ENCODE results near the gene ZBTB22.
"Not testable (repeated sequence)": the region's sequence is repeated elsewhere in the genome, so short reads cannot be mapped to it uniquely, and the experiment has no call there.

ZBTB22 gene, protein sequence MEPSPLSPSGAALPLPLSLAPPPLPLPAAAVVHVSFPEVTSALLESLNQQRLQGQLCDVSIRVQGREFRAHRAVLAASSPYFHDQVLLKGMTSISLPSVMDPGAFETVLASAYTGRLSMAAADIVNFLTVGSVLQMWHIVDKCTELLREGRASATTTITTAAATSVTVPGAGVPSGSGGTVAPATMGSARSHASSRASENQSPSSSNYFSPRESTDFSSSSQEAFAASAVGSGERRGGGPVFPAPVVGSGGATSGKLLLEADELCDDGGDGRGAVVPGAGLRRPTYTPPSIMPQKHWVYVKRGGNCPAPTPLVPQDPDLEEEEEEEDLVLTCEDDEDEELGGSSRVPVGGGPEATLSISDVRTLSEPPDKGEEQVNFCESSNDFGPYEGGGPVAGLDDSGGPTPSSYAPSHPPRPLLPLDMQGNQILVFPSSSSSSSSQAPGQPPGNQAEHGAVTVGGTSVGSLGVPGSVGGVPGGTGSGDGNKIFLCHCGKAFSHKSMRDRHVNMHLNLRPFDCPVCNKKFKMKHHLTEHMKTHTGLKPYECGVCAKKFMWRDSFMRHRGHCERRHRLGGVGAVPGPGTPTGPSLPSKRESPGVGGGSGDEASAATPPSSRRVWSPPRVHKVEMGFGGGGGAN

GRCh38 chr6:33317669-33318425 lies at the start of gene ZBTB22:
TSS of gene ZBTB22 (minus strand) at chr6:33317744. CDS start at chr6:33316916, 828 bp downstream.
- DNase-seq: peak; percentile 96

DNA sequence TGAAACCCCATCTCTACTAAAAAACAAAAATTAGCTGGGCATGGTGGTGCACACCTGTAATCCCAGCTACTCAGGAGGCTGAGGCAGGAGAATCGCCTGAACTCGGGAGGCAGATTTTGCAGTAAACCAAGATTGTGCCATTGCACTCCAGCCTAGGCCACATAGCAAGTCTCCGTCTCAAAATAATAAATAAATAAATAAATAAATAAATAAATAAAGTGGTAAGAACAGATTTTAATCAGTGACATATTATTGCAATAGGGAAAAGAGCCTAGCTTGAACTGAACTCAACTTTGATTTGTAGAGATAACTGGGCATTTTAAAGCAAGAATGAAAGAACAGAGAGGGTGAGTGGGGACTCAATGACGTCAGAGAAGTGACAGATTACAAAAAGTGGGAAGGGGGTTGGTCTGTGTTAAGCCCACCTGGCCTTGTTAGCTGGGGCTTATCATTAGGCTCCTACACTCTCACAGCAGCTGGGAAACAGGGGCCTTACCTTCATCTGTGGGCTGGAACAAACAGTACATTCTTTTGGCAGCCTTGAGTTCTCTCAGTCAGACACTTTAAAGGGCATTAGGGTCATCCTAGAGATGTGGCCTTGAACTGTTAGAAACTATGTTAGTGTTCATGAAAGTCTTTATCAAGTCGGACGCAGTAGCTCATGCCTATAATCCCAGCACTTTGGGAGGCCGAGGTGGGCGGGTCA lies 49.6 kb upstream of the ZBTB22 start:
- DNase-seq: no peak

DNA sequence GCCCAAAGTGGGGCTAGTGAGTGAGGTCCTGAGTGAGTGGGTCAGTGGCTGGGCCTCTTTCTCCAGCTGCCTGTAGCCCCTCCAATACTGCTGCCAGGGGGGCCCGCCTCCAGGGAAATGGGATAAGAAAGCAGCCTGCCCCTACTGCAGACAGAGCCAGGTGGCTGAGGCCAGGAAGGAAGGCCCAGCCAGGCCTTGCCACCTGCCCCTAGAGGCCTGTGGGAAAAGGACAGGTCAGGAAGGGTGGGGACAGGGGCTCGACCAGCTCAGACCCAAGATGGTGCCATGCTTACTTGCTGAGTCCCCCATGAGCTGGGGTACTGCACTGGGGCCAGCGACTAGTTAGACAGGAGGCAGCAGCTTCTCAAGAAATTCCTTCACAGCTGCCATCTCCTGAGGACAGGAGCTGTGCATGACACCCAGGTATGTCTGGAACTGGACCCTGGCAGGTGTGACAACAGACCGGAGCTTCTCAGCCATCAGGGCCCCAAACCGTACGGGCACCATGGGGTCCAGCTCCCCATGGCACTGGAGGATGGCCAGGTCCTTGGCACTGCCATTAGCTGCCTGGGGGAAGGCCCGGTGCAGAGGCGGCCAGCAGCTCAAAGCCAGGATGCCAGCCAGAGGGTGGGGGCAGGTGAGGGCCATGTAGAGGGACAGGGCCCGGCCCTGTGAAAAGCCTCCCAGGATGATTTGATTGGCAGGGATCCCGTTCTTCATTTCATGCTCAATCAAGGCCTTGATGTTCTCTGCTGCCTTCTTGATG lies 47.8 kb upstream of the ZBTB22 start:
- DNase-seq: not testable (repeated sequence)

DNA sequence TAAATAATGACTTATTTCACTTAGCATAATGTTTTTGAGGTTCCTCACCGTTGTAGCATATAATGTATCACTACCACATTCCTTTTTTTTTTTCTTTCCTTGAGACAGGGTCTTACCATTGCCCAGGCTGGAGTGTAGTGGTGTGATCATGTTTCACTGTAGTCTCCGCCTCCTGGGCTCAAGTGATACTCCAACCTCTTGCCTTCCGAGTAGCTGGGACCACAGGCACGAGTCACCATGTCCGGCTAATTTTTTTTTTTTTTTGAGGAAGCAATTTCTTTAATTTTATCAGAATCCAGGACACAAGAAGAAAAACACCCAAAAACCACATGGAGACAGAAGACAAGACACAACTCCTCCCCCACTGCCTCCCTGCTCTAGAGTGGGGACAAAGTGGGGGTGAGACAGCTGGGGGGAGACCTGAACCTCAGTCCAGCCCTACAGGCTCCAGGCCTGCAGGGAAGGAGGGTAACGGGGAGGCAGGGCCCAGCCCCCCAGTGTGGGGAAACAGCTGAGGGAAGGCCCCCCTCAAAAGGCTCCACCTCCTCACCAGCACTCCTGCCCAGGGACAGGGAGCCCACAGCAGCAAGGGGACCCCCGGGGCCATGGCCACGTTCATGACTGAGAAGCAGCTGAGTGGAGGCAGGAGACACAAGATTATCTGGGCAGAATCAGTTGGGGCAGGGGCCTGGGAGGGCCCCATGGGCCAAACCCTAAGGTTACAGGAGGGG lies 47.1 kb upstream of the ZBTB22 start:
- not testable (repeated sequence) for DNase-seq

- DNase-seq: not testable (repeated sequence)
Measured at GRCh38 chr6:33363486-33363885, 45.9 kb upstream of the ZBTB22 start.

GRCh38 chr6:33359331-33359730 lies 41.8 kb upstream of the ZBTB22 start:
- DNase-seq: no peak

- DNase-seq: not testable (repeated sequence)
Measured at GRCh38 chr6:33357160-33357871, 39.8 kb upstream of the ZBTB22 start.

DNA sequence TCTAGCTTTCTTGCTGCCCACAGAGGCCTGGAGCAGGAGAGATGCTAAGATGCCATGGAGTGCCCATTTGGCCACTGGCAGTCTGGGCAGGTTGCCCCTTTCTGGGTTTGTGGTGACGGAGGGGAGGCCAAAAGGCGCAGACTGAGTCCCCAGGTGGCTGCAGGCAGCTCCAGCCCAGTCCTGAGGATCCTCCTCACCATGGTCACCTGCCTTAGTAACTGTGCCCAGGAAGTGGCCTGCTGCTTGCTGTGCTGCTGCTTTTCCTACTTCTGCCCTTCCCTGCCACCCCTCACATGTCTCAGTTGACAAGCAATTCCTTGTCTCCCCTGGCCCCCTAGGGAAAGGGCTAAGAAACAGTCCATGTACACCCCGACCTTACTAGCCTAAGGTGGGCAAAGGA lies 38.8 kb upstream of the ZBTB22 start:
- DNase-seq: no peak

DNA sequence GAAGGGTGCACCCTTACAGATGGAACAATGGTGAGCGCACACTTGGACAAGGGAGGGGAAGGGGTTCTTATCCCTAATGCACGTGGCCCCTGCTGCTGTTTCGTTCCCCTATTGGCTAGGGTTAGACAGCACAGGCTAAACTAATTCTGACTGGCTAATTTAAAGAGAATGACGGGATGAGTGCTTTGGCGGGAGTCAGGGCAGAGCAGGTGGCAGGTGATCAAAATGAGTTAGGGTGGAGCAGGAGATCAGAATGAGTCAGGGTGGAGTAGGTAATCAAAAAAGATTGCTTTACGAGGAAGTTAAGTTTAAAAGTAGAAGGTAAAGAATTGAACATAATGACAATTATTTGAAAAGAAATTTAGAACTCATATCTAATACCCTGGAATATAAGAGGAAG lies 38.3 kb upstream of the ZBTB22 start:
- DNase-seq: not testable (repeated sequence)

GRCh38 chr6:33347816-33348215 lies 30.3 kb upstream of the ZBTB22 start:
- DNase-seq: no peak

- DNase-seq: not testable (repeated sequence)
Measured at GRCh38 chr6:33346972-33347371, 29.4 kb upstream of the ZBTB22 start.

DNA sequence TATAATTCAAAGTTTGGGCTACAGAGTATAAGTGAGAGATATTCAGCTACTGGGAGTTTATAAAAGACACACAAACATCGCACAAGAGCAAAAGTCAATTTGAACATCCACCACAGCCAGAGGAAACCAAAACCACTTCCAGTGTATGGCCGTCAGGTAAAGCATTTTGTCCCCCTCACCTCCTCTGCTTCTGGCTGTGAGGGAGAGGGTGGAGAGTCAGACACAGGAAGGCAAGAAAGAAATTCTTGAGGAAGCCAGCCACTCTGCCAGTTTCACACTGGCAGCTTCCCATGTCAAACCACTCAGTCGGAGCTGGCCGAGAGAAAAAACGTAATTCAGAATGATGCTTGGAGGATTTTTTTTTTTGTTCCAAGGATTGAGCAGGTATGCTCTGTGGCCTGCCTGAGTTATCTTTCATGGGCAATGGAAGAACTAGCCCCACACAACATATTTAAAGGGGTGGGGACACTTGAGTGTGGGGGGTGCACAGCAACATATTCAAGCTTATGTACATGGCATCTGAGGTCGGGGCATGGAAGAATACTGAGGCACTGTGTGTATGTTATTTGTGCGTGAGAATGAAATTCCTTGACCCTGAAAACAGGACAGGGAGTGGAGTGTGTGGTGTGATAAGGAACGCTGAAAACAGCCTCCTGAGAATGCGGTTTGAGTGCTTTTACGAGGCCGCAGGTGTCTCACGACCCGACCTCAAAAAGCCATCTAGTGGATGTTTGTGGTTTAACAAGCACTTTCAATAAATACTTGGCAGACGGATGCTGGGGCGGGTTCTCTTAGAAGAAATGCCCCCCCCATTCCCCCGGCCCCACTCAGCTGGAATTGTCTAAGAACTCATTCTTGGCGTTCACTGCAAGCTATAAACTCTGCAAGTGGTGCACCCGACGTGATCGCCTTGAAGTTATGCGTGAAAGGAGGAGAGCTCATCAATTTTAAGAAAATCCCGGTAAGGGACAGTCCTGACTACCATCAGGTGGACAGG lies 27.5 kb upstream of the ZBTB22 start:
- peak; percentile 71 for DNase-seq

DNA sequence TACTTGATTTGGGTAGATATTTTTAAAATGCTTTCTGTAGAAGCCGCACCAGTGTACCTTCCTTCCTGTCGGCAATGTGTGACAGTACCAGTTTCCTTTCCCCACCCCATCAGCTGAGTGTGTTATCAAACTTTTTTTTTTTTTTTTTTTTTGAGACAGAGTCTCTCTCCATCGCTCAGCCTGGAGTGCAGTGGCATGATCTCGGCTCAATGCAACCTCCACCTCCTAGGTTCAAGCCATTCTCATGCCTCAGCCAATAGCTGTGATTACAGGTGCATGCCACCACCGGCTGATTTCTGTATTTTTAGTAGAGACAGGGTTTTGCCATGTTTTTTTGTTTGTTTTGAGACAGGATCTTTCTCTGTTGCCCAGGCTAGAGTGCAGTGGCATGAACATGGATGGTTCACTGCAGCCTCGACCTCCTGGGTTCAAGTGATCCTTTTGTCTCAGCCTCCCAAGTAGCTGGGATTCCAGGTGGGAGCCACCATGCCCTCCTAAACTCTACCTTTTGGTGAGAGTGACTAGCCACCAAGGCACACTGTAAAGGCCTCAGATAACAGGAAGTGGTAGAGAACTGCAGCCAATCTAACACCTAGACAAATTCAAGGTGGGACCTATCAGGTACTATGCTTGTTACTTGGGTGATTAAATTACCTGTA lies 26.5 kb upstream of the ZBTB22 start:
- DNase-seq: peak; percentile 53

GRCh38 chr6:33343606-33343952 lies 26.0 kb upstream of the ZBTB22 start:
- DNase-seq: not testable (repeated sequence)

DNA sequence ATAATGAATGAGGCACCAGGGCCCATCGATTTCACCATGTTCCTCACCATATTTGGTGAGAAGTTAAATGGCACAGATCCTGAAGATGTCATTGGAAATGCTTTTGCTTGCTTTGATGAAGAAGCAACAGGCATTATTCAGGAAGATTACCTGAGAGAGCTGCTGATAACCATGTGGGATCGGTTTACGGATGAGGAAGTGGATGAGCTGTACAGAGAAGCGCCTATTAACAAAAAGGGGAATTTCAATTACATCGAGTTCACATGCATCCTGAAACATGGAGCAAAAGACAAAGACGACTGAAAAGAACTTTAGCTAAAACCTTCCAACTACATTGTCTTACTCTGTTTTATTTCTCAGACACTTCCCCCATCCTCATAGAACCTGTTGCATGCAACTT lies 21.6 kb upstream of the ZBTB22 start:
- no peak for DNase-seq

- DNase-seq: no peak
Measured at GRCh38 chr6:33336495-33336894, 19.0 kb upstream of the ZBTB22 start.

GRCh38 chr6:33335916-33336315 lies 18.4 kb upstream of the ZBTB22 start:
- no peak for DNase-seq

DNA sequence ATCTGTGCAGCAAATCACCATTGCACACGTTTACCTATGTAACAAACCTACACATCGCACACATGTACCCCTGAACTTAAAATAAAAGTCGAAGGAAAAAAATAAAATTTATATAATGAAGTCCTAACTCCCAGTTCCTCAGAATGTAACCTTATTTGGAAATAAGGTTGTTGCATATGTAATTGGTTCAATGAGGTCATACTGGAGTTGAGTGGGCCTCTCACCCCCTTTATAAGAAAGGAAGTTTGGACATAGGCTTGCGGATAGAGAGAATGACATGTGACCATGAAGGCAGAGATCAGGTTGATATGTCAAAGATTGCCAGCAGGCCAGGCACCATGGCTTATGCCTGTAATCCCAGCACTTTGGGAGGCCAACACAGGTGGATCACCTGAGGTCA lies 16.1 kb upstream of the ZBTB22 start:
- DNase-seq: no peak

DNA sequence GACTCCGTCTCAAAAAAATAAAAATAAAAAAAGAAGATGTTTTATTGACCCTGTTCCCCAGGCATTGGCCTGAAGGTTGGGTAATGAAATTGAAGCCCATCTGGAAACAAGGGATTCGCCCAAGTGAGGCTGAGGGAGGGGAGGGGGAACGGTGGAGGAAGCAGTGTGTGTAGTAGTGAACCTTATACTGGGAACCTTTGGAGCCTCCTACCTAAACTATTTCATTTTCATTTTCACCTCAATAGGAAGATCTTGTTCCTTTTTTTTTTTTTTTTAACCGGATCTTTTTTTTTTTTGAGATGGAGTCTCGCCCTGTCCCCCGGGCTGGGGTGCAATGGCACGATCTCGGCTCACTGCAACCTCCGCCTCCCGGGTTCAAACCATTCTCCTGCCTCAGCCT lies 13.2 kb upstream of the ZBTB22 start:
- DNase-seq: no peak

Data from stimulated activated CD4-positive, alpha-beta T cell treated with anti-CD3 and anti-CD28 coated beads, Interleukin-4, amount 100 ng/mL, for 24 hours (primary cell).